ENCODE data around the gene ARHGEF7. TPM values are rescaled to one million over a fixed set of nuclear protein-coding genes. Genes with fewer than 3 reads are reported as not detected.

The ARHGEF7 gene
- total RNA-seq, 1 donor from 2014 or later: 57.5 TPM

DNA sequence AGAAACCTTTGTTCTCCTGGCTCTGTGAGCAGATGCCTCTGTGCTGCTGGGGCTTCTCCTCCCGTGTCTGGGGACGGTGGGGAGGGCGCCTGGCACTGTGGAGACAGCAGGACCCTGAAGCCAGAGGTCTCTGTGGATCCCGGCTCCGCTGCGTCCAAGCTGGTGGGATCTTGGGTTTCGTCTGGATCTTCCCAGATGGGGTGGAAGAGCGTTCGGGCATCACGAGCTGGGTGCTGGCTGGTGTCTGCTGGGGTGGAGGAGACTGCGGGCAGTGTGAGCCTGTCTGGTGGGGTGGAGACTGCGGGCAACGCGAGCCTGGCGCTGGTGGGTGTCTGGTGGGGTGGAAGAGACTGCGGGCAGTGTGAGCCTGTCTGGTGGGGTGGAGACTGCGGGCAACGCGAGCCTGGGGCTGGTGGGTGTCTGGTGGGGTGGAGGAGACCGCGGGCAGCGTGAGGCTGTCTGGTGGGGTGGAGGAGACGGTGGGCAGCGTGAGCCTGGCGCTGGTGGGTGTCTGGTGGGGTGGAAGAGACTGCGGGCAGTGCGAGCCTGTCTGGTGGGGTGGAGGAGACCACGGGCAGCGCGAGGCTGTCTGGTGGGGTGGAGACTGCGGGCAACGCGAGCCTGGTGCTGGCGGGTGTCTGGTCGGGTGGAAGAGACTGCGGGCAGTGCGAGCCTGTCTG is 211.0 kb downstream of the ARHGEF7 start:
- H3K36me3 ChIP-seq: no peaks in the 10 kb centered on the region
- TF ChIP-seq POLR2AphosphoS5 (IDR thresholded peaks at IDR 0.05; ENCODE audit: insufficient read depth in 1 of 2, low read depth in 1 of 2) (no peak), POLR2A (IDR thresholded peaks at IDR 0.05) (no peak)
- TF ChIP-seq, protein P1, sequence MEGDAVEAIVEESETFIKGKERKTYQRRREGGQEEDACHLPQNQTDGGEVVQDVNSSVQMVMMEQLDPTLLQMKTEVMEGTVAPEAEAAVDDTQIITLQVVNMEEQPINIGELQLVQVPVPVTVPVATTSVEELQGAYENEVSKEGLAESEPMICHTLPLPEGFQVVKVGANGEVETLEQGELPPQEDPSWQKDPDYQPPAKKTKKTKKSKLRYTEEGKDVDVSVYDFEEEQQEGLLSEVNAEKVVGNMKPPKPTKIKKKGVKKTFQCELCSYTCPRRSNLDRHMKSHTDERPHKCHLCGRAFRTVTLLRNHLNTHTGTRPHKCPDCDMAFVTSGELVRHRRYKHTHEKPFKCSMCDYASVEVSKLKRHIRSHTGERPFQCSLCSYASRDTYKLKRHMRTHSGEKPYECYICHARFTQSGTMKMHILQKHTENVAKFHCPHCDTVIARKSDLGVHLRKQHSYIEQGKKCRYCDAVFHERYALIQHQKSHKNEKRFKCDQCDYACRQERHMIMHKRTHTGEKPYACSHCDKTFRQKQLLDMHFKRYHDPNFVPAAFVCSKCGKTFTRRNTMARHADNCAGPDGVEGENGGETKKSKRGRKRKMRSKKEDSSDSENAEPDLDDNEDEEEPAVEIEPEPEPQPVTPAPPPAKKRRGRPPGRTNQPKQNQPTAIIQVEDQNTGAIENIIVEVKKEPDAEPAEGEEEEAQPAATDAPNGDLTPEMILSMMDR (IDR thresholded peaks at IDR 0.05): no peak
- no peak overlapping the region for H3K4me3 ChIP-seq
- no peaks in the 10 kb centered on the region for H3K9me3 ChIP-seq
- intact Hi-C loops (cut with DNase I): no loop called here
- no peaks in the 10 kb centered on the region for H3K4me1 ChIP-seq
- no peak overlapping the region for H3K27ac ChIP-seq
- no peaks in the 10 kb centered on the region for H3K27me3 ChIP-seq
- no peak for DNase-seq (ENCODE audit: extremely low spot score in 2 of 2)

DNA sequence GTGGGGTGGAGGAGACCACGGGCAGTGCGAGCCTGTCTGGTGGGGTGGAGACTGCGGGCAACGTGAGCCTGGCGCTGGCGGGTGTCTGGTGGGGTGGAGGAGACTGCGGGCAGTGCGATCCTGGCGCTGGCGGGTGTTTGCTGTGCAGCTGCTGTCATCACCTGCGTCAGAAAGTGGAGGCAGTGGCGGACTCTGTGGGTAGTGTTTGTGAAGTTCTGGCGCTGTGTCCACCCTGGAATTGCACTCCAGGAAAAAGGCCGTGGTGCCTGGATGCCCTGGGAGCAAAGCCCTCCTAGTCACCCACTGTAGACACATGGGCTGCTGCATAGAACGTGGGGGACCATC is 211.5 kb downstream of the ARHGEF7 start:
- Histone ChIP-seq H3K27ac (no peak overlapping the region), H3K36me3 (no peaks in the 10 kb centered on the region), H3K9me3 (no peaks in the 10 kb centered on the region), H3K4me3 (no peak overlapping the region), H3K4me1 (no peaks in the 10 kb centered on the region), H3K27me3 (no peaks in the 10 kb centered on the region)
- TF ChIP-seq POLR2A (IDR thresholded peaks at IDR 0.05) (no peak), POLR2AphosphoS5 (IDR thresholded peaks at IDR 0.05; ENCODE audit: insufficient read depth in 1 of 2, low read depth in 1 of 2) (no peak)
- TF ChIP-seq, protein P1 (IDR thresholded peaks at IDR 0.05): no peak
- no peak for DNase-seq (ENCODE audit: extremely low spot score in 2 of 2)
- intact Hi-C loops (cut with DNase I): no loop called here

DNA sequence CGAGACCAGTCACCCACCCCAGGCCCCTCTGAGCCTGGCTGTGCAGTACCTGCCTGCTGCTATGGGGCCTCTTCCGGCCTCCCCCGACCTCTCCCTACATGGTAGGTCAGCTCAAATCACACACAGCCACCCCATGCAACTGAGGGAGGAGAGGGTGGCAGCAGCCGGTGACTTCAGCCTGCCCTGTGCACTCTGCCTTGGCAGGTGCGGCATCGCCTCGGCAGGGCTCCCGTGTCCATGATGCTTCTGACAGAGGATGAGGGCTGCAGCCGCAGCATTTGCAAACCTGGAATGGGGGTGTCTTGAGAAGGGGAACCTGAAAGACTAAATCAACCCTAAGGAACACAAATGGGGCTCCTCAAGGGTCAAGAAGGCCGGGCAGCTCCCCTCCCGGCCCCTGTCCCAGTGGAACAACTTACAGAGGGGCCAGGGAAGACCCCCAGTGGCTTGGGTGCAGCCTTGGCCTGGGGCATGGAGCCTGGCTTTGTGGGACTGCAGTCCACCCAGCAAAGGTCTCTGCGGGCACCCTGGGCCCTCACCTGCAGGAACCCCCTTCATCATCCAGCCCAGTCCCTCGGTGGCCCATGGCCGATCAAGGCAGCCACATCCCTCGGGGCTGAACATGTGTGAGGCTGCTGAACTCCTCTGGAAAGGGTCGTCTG is 212.0 kb downstream of the ARHGEF7 start:
- Histone ChIP-seq H3K36me3 (no peaks in the 10 kb centered on the region), H3K27me3 (no peaks in the 10 kb centered on the region), H3K9me3 (no peaks in the 10 kb centered on the region), H3K4me1 (no peaks in the 10 kb centered on the region), H3K4me3 (no peak overlapping the region), H3K27ac (no peak overlapping the region)
- peak in 1 of 2 donors; percentile 65 for DNase-seq (ENCODE audit: extremely low spot score in 2 of 2)
- TF ChIP-seq, protein P1 (IDR thresholded peaks at IDR 0.05): no peak
- TF ChIP-seq POLR2AphosphoS5 (IDR thresholded peaks at IDR 0.05; ENCODE audit: insufficient read depth in 1 of 2, low read depth in 1 of 2) (no peak), POLR2A (IDR thresholded peaks at IDR 0.05) (no peak)
- intact Hi-C loops (cut with DNase I): no loop called here

DNA sequence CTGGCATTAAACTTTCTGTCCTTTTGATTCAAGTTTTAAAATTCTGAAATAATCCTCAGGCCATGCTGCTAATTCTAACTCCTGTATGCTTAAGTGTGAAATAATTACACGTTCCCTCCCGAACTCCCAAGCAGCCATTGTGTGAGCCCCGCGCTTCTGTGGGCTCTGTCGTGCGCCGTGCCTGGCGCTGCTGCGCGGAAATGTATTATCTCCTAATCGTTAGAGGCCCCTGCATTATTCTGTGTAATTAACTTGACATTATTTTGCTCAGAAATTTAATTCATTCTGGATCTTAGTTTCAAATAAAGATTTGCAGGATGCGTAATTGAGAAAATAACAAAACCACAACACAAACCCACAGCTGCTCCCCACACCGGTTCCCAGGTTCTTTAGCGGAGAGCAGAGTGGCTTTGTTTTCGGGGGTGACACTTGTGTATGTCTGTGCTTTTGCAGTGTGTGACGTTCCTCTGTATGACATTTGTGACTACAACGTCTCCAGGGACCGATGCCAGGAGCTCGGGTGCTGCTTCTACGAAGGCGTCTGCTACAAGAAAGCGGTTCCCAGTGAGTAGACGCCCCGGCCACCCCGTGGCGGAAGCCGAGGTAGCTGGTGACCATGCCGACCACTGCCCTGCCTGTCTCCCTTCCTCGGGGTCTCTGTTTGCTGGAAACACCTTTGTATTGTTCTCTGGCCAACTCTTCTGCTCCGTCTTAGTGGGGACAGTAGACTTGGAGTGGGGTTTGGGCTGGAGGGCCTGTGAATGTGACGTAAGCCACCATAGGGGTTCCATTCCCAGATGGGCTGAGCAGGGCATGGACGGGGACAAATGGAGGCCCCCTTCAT is 212.8 kb downstream of the ARHGEF7 start:
- Histone ChIP-seq H3K27ac (no peak overlapping the region), H3K27me3 (no peaks in the 10 kb centered on the region), H3K4me1 (no peaks in the 10 kb centered on the region), H3K36me3 (no peaks in the 10 kb centered on the region), H3K4me3 (no peak overlapping the region), H3K9me3 (no peaks in the 10 kb centered on the region)
- DNase-seq (ENCODE audit: extremely low spot score in 2 of 2): peak; percentile 58 to 61
- intact Hi-C loops (cut with DNase I): no loop called here
- TF ChIP-seq, protein P1 (IDR thresholded peaks at IDR 0.05): no peak
- no peak for TF ChIP-seq POLR2A (IDR thresholded peaks at IDR 0.05)
- TF ChIP-seq POLR2AphosphoS5 (IDR thresholded peaks at IDR 0.05; ENCODE audit: insufficient read depth in 1 of 2, low read depth in 1 of 2): no peak

Data from vagina (tissue), 2 donors.